Bone marrow (tissue), 2 donors: ENCODE measurements around the gene FER.
"Not testable (repeated sequence)": the region's sequence is repeated elsewhere in the genome, so short reads cannot be mapped to it uniquely, and the experiment has no call there.

ENCODE experiments used
- DNase-seq, 2 donors: peaks; one replicate each; lab custom pipeline; 2025; lab: John Stamatoyannopoulos, UW

The FER gene

DNA sequence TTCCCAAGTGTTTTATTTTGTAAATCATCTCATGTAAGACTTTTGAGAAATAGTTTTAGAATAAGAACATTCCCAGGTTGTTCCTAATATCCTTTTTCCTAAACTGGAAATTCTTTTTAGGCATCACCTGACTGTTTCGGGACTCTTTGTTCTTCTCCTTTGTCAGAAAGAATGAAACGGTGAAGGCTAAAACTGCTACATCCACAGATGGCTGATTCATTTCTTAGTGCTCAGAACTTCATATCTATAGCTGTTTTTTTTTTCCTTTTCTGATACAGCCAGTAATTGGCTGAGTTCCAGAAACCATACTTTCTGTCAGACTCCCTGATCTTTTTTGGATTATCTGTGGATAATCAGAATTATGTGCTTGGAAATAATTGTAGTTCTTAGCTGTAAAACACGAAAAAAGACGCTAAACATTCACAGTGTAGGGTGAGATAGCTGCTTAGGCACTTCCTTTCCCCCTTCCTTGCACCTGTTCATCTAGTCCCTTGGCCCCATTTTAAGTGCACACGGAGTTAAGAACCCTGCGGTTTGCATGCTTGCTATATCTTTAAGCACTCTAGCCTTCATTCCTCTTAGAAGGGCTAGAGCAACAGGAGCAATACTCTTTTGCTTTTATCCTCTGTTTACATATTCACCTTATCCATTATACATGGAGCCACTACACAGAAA is 378.2 kb downstream of the FER start:
- DNase-seq, result no peak

GRCh38 chr5:109126481-109126880 is 378.8 kb downstream of the FER start:
- no peak for DNase-seq

- DNase-seq, result no peak
Observed at GRCh38 chr5:109136906-109137305, 389.2 kb downstream of the FER start.

GRCh38 chr5:109141222-109142200 is 393.8 kb downstream of the FER start:
- DNase-seq, result no peak

DNA sequence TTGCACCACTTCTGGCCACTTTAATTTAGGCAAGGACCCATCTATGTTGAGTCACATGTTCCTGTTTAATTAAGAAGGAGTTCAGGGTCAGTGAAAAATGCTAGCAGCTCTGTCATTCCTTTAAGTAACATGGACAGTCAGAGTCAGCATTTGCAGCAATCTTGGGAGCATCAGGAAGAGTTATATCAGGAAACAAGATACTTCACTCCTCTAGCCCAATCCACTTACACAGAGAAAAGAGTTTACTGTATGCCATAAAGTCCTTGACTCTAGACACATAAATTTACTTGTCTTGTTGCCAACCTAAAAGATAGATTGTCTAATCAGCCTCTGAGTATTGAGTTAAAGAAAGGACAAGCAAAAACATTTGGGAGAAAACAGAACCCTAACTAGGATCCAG is 395.3 kb downstream of the FER start:
- no peak for DNase-seq

DNA sequence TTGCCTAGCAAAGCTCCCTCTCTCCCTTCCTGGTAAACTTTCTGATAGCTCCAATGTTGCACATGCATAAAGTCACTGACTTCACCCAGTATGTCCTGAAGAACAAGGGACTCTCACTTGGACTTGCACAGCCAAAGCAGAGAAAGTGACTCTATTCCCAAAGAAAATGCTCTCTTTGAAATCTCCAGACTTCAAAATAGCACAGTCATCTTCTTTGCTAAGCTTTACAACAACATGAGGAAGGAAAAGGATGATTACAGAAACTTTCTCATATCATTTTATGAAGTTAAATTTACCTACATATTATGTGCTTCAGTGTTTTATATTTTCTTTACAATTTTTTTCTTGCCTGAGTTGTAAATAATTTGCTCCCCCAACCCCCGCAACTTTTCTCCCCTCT is 397.4 kb downstream of the FER start:
- DNase-seq, result no peak

GRCh38 chr5:109146591-109146990 is 398.9 kb downstream of the FER start:
- no peak for DNase-seq

- no peak for DNase-seq
Observed at GRCh38 chr5:109152565-109152964, 404.9 kb downstream of the FER start.

DNA sequence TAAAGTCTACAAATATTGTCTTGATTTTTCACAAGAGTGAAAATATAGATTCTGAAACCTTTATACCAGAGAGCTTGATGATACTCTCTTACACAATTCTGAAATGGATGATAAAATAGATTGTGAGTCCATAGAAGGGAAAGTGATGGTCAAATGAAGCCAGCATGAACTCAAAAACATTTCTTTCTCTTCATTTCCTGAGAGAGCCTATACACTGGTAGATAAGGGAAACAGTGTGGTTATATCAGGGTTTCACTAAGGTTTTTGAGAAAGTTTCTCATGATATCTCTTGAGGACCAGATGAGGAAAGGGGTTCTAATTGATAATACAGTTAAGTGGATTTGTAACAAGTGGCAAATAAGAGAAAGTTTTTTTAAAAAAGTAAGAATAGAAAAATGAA is 407.9 kb downstream of the FER start:
- no peak for DNase-seq

- DNase-seq, result no peak
Observed at GRCh38 chr5:109156885-109157284, 409.2 kb downstream of the FER start.

GRCh38 chr5:109160468-109160867 is 412.8 kb downstream of the FER start:
- no peak for DNase-seq

DNA sequence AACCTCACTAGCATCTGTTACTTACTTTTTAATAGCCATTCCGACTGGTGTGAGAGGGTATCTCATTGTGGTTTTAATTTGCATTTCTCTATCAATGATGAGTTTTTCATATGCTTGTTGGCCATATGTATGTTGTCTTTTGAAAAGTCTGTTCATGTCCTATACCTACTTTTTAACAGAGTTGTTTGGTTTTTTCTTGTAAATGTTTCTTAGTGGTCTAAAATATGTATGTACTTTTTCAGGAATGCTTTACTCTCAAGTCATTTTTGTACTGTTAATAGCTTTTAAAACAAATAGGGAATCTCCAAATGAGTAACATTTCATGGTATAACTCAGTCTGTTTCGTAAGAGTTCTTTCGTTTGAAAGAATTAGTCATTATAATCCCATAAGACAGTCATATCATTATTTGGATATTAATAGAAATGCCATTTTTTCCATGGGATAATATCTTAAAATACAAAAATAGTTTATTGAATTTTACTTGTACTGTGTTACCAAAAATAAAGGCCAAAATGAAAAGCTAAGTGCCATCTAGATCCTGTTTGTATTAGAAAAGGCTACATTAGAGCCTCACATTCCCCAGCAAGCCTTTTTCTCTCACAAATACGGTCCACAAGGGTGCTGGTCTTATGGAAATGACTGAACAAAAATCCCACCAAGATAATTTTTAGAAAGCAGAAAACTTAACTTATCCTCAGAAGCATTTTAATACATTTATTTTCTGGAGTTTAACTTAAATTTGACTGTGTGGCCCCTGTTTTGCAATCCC is 414.4 kb downstream of the FER start:
- no peak for DNase-seq

DNA sequence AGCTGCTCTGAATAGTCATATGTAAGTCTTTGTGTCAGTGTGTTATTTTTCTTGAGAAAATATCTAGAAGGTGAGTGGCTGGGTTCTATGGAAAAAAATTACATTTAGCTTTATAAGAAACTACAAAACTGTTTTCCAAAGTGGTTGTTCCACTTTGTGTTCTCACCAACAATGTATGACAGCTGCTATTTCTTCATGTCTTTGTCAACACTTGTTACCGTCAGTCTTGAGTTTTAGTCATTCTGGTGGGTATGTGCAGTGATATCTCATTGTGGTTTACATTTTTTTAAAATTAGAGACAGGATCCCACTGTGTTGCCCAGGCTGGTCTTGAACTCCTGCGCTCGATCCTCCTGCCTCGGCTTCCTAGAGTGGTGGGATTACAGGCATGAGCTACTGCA is 415.6 kb downstream of the FER start:
- no peak for DNase-seq

- no peak for DNase-seq
Observed at GRCh38 chr5:109164001-109164400, 416.3 kb downstream of the FER start.

DNA sequence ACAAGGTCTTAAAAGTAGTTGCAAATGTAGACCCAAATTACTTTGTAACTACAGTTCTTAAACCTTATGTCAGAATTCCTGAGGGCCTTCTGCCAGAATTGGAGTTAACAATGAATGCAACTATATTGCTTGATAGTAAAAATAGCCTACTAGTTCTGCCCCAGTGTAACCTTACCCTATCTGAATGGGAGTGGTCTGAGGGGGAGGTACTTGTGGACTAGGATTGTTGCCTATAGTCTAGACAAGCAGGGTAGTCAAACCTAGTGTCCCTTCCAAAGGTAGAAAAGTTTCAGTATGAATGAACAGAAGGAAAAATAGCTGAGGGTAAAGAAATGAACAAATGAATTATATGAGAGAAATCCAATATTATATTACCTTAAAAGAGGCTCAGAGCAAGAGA is 419.9 kb downstream of the FER start:
- DNase-seq, result no peak

DNA sequence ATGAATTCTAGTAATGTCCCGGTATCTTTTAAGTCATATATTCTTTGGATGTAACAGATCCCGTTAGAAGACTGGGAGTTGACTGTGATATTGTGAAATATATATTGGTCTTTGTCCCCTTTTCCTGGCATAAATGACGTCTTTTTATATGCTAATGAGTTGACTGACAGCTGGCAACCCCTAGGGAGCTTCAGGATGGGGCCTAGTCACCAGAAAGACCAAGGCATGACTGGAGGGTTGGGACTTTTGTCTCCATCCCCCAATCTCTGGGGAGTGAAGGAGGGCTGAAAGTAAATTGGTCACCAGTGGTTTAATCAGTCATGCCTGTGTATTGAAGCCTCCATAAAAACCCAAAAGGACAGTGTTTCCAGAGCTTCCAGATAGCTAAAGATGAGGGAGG is 420.5 kb downstream of the FER start:
- no peak for DNase-seq

DNA sequence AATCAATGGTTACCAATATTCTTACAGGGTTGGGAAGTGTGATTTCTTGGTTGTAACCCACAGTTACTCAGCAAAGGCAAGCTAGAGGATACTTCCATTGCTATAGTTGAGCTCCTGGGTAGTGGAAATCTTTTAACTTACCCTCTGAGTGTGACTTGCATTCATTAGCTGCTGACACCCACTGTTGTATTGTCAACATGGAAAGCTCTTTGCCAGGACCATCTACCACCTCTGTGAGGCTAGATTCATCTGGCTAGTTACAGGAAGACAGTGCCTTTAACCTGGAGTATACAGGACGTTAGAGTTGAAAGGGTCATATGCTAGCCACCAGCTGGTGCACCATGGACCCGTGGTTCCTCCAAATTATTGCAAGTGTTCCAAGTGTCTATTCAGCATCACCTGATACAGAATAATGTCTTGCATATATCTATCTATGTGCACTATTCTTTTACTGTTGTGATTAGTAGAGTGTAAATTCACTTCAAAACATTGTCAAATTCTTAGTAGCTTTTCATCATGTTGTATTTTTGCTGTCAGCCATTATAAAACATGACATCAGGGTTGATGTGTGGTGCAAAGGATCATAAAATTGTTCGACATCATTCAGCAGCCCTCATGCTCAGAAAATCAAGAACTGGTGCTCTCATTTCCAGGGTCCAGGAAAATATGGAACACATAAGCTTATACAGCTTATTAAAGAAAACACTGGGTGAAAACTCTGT is 423.1 kb downstream of the FER start:
- no peak for DNase-seq

DNA sequence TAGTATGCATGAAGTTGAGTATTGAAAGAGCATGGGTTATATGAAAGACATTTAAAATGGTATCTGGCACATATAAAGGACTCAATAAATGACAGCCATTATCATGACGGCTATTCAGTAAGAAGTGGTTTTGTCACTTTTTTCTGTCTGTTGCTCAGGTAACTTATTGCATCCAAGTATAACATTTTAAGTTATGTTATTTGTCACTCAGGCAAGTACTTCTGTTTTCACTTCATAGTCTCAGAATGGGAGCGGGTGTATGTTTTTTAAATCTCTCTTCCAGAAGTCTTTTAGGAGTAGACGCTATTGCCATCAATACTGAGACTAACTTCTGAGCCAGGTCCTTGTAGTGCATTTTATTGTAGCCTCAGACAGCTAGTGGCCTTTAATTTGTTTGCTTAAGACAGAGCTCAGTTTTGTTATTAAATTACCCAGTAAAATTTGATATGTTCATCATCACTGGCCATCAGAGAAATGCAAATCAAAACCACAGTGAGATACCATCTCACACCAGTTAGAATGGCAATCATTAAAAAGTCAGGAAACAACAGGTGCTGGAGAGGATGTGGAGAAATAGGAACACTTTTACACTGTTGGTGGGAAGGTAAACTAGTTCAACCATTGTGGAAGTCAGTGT is 423.9 kb downstream of the FER start:
- DNase-seq, result not testable (repeated sequence)

DNA sequence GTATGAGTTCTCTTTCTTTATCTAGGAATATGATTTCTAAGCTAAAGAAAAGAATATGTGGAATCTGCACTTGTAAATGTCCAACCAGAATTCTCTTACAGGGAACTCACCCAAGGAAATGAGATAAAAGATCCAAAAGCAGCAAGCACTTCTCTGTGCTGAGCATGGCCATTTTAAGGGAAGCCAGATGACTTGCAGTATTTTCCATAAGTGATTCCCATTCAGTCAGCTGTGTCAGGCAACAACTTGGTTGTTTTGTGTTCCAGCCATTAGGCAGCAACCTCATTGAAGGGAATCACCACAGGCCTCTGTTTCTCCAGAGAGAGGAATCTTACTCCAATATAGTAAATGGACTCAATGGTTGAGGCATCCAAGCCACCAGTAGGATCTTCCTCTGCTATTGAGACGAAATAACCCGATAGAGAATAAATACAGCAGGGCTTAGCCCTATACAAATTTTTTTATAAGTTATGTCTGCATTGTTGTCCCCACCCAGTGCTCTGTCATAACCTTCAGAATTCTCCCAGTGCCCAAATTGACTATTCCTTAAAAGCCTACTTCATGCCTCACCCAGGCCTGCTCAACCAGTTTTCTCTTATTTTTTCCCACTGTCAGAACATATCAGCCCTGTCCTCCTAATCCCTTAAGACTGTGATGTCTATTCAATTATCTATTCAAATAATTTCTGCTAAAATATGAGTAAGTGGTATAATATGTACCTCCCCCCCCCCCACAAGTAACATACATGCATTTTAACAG is 425.5 kb downstream of the FER start:
- no peak for DNase-seq

- DNase-seq, result no peak
Observed at GRCh38 chr5:109177227-109177626, 429.5 kb downstream of the FER start.

DNA sequence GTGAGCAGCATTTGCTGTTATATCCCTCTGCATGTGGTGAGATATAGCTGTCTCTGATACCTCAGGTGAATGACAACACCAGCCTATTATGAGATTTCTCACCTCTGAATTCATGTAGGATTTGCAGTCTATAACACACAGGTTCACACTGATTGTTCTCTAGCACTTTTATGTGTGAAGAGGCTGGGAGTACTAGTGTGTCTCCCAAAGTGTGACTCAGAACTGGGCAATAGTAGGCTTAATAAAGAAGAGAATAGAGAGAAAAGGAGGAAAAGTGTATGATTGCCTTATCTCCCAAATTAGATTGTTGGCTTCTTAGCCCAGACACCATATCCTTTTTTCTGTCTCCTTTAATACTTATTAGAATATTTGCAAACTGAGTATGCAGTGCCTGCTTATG is 430.1 kb downstream of the FER start:
- no peak for DNase-seq
